Body of pancreas (tissue), 4 donors: ENCODE data around the gene PRDX2. TPM values are rescaled to one million over a fixed set of nuclear protein-coding genes. Genes with fewer than 3 reads are reported as not detected.
A peak's percentile ranks its signal among the peaks of the same experiment; 100 is the strongest.

Experiments
- ATAC-seq: fragments of 150-250 bp; one replicate; pipeline ENCODE4 v1.9.1; 2016
- DNase-seq, 4 donors: peaks; one replicate each; pipeline ENCODE4 v3.0.0-alpha.2; 2019
- H3K27ac ChIP-seq, 4 donors: fragments of 200-600 bp; sonication (generic); 1 replicate in 3 of 4; 2 replicates in 1 of 4; pipeline versions ENCODE4 v1.5.1 to v1.6.1; 2016 to 2019; ENCODE audit warnings: mild to moderate bottlenecking in 1 of 4, mixed read lengths in 1 of 4, moderate library complexity in 1 of 4
- H3K27me3 ChIP-seq, 2 donors: fragments of 200-600 bp; sonication (generic); one replicate each; pipeline ENCODE4 v1.6.0; 2016; ENCODE audit warnings: mild to moderate bottlenecking in 1 of 2
- H3K36me3 ChIP-seq, 2 donors: fragments of 200-600 bp; sonication (generic); replicated peaks in 1 of 2; 2 replicates each; pipeline ENCODE4 v1.5.1; 2016; ENCODE audit warnings: low read depth in 2 of 2; ENCODE audit not compliant: insufficient read depth in 1 of 2
- H3K4me1 ChIP-seq: fragments of 200-600 bp; sonication (generic); one replicate; pipeline ENCODE4 v1.6.0; 2016
- H3K4me3 ChIP-seq, 2 donors: fragments of 200-600 bp; sonication (generic); 1 replicate in 1 of 2; 2 replicates in 1 of 2; pipeline ENCODE4 v1.5.1; 2016 to 2019
- H3K9me3 ChIP-seq, 3 donors: fragments of 200-600 bp; sonication (generic); 1 replicate in 2 of 3; 2 replicates in 1 of 3; pipeline ENCODE4 v1.5.1; 2016
- POLR2A ChIP-seq, 3 donors: fragments of 450-650 bp; IDR thresholded peaks; one replicate each; pipeline ENCODE4 v1.6.1; 2016; ENCODE audit warnings: antibody characterized with exemption in 3 of 3, mild to moderate bottlenecking in 2 of 3
- WGBS, 2 donors: methylation state at CpG; one replicate each; pipeline ENCODE4 v1.1.5; 2017; 5-methylcytosine and 5-hydroxymethylcytosine counted together
- intact Hi-C: fragments of 100-400 bp; cut with DNase I; formaldehyde crosslinking; loops from one replicate; pipeline ENCODE4 v1.15.1; 2023
- total RNA-seq, 2 donors: library from RNA; depleted of rRNA; stranded (reverse); fragments of >200 nt; gene quantifications; one replicate each; pipeline ENCODE4 v1.1.0, GENCODE V29; 2016
- TF ChIP-seq, protein P1 (sequence below), 7 experiments: fragments of 450-650 bp in 4 of 7; fragments of 200-600 bp in 3 of 7; sonication (generic) in 3 of 7; IDR thresholded peaks; one replicate each; pipeline ENCODE4 v1.5.1; 2016 to 2019; ENCODE audit warnings: antibody characterized with exemption in 7 of 7

PRDX2 gene
- total RNA-seq, 2 donors from 2014 or later, result 105 to 146 TPM

DNA sequence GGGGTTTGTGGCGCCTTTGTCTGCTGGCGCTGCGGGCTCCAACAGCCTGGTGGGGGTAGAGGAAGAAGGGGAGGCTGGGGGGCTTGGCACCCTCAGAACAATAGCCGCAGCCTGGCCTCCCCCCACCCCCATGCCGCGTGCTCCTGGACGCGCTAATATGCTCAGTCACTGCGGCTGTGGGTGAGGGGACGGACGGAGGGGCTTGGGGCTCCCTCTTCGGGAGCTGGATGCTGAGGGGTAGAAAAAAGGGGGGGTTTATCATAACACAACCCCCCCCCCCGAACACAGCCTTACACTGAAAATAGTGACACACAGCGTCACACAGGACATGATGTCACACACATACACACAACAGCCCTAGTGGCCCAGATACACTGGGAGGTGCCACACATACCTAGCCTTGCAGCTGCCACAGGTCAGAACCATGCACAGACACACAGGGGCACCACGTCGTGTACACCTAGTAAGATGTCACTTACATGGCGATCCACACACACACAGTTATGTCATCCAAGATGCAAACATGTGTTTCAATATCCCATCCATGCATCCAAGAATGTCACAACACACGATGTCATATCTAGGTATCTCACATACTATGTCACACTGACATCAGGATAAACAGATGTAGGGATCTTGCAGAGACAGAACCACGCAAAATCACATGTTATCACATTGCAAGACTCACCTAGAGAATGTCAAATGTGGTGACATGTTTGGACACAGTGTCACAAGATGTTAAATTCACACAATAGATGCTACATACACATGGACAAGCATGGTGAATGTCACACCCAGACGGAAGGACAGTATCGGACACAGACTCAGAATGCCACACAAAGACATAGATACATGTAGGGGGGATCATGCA, 37.5 kb upstream of the PRDX2 start:
- ATAC-seq (no peak), DNase-seq (no peak)
- intact Hi-C loops, result no loop called here
- Histone ChIP-seq H3K27me3 (peaks cover 0 to 44% of the 10 kb centered on the region in 2 donors), H3K4me1 (peaks cover 28% of the 10 kb centered on the region), H3K27ac (no peak overlapping the region), H3K4me3 (no peak overlapping the region), H3K36me3 (no peaks in the 10 kb centered on the region), H3K9me3 (no peaks in the 10 kb centered on the region)
- 17 to 37% methylated on average over 9 to 18 of the region's 21 CpGs for WGBS, 2 donors
- TF ChIP-seq, protein P1, sequence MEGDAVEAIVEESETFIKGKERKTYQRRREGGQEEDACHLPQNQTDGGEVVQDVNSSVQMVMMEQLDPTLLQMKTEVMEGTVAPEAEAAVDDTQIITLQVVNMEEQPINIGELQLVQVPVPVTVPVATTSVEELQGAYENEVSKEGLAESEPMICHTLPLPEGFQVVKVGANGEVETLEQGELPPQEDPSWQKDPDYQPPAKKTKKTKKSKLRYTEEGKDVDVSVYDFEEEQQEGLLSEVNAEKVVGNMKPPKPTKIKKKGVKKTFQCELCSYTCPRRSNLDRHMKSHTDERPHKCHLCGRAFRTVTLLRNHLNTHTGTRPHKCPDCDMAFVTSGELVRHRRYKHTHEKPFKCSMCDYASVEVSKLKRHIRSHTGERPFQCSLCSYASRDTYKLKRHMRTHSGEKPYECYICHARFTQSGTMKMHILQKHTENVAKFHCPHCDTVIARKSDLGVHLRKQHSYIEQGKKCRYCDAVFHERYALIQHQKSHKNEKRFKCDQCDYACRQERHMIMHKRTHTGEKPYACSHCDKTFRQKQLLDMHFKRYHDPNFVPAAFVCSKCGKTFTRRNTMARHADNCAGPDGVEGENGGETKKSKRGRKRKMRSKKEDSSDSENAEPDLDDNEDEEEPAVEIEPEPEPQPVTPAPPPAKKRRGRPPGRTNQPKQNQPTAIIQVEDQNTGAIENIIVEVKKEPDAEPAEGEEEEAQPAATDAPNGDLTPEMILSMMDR (IDR thresholded peaks at IDR 0.05), result no peak
- no peak for TF ChIP-seq POLR2A (IDR thresholded peaks at IDR 0.05)

DNA sequence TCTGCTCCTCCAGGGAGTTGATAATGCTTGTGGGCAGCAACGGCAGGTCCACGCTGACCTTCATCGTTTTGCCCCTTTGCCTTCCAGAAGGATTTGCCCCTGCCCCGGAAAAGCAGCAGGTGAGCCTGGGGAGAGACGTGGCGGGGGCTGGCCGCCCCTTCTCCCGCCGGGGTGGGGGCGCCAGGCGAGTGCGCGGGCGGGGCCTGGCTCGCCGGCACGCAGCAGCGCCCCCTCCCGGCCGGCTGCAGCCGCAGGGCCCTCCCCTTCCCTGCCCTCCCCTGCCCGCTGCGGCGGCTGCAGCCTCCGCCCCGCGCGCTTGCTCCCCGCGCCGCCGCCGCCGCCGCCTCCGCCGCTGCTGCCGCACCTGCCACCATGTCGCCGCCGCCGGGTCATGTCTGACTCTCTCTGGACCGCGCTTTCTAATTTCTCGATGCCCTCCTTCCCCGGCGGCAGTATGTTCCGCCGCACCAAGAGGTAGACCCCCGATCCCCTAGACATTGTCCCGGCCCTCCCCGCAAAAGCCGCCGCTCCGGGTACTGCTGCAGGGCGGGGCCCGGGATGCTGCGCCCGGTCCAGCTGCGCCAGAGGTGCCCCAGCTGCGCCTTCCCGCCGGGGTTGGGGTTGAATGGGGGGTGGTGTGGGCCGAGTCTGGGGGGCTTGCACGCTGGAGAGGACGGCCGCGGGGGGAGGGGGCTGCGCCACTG, 36.7 kb upstream of the PRDX2 start, which contains the start of gene MAST1:
Gene MAST1 (plus strand): TSS at position 334 of the 704 bp plus-strand sequence. CDS start 58 bp downstream, at position 392.
- H3K27me3 ChIP-seq, result peaks cover 0 to 46% of the 10 kb centered on the region in 2 donors
- intact Hi-C loops, result no loop called here
- TF ChIP-seq POLR2A (IDR thresholded peaks at IDR 0.05), result no peak
- TF ChIP-seq, protein P1 (IDR thresholded peaks at IDR 0.05), result peak in 4 of 7 experiments; percentile 53 to 66 (median 63)
- H3K36me3 ChIP-seq, result no peaks in the 10 kb centered on the region
- H3K27ac ChIP-seq, result no peak within 1 kb of the TSS
- WGBS, 2 donors, result 0 to 1% methylated on average over 16 to 61 of the region's 69 CpGs
- peaks cover 33% of the 10 kb centered on the region for H3K4me1 ChIP-seq
- no peaks in the 10 kb centered on the region for H3K9me3 ChIP-seq
- peak; percentile 66 for ATAC-seq
- no peak within 1 kb of the TSS for H3K4me3 ChIP-seq
- DNase-seq, result peak; percentile 36 to 69 (median 45)

DNA sequence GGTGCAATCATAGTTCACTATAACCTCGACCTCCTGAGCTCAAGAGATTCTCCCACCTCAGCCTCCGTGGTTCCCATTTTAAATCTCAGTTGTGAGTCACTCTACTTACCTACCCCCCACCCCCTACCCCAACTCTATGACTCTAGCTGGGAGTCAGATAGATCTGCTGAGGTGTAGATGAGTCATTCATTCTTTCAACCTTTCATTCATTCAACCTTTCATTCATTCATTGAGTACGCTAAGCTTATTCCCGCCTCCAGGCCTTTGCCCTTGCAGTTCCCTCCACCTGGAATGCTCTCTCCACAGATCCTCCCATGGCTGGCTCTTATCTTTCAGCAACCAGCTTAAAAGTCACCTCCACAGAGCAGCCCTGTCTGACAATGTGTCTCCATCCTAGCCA, 35.6 kb upstream of the PRDX2 start:
- TF ChIP-seq, protein P1 (IDR thresholded peaks at IDR 0.05), result no peak
- TF ChIP-seq POLR2A (IDR thresholded peaks at IDR 0.05), result no peak
- intact Hi-C loops, result no loop called here
- H3K4me3 ChIP-seq, result no peak overlapping the region
- H3K27me3 ChIP-seq, result peaks cover 0 to 45% of the 10 kb centered on the region in 2 donors
- ATAC-seq (no peak), DNase-seq (no peak)
- H3K27ac ChIP-seq, result no peak overlapping the region
- H3K9me3 ChIP-seq, result no peaks in the 10 kb centered on the region
- H3K36me3 ChIP-seq, result no peaks in the 10 kb centered on the region
- peaks cover 43% of the 10 kb centered on the region for H3K4me1 ChIP-seq
- WGBS, 2 donors, result 66 to 67% methylated on average over 4 of the region's 4 CpGs

DNA sequence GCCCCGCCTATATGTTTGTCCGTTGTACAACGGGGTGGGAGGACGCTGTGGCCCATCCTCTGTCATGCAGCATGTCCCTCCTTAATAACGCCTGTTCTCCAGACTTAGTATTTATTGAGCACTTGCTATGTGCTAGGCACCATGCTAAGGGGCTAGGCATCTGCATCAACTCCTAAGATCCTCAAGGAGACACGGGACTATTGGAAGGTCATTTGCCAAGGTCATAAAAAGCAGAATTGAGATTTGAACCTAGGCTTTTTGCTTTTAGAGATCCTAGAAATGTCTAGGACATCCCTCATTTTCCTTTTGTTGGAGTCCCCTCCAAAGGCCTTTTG, 34.9 kb upstream of the PRDX2 start:
- ATAC-seq, result no peak

More for the DNA sequence above, 34.9 kb upstream of the PRDX2 start:
- H3K27ac ChIP-seq, result no peak overlapping the region
- no peaks in the 10 kb centered on the region for H3K9me3 ChIP-seq
- peaks cover 0 to 38% of the 10 kb centered on the region in 2 donors for H3K27me3 ChIP-seq
- H3K4me1 ChIP-seq, result peaks cover 43% of the 10 kb centered on the region
- no peaks in the 10 kb centered on the region for H3K36me3 ChIP-seq
- no peak for DNase-seq
- no peak overlapping the region for H3K4me3 ChIP-seq
- intact Hi-C loops, result no loop called here
- WGBS, 2 donors, result 6% methylated on average over 5 to 6 of the region's 6 CpGs
- no peak for TF ChIP-seq POLR2A (IDR thresholded peaks at IDR 0.05)
- TF ChIP-seq, protein P1 (IDR thresholded peaks at IDR 0.05), result no peak
